ENCODE data around the gene KRT78.

GRCh38 chr12:52792185-52793029 lies 56.4 kb downstream of the KRT78 start:
- no peak for TF ChIP-seq POLR2A (IDR thresholded peaks at IDR 0.05; ENCODE audit: extremely low read depth, insufficient read length)
- TF ChIP-seq CTCF (IDR thresholded peaks at IDR 0.05; ENCODE audit: low read depth, low read length): no peak
- TF ChIP-seq MAX (IDR thresholded peaks at IDR 0.05; ENCODE audit: low read depth, low read length): no peak
- no peak for TF ChIP-seq MYC (IDR thresholded peaks at IDR 0.05; ENCODE audit: low read depth, low read length)

Measured in NB4 (cell line).